Measurements from ENCODE around the gene TRIM51.
"Not testable (repeated sequence)": the region's sequence is repeated elsewhere in the genome, so short reads cannot be mapped to it uniquely, and the experiment has no call there.

Gene TRIM51, protein sequence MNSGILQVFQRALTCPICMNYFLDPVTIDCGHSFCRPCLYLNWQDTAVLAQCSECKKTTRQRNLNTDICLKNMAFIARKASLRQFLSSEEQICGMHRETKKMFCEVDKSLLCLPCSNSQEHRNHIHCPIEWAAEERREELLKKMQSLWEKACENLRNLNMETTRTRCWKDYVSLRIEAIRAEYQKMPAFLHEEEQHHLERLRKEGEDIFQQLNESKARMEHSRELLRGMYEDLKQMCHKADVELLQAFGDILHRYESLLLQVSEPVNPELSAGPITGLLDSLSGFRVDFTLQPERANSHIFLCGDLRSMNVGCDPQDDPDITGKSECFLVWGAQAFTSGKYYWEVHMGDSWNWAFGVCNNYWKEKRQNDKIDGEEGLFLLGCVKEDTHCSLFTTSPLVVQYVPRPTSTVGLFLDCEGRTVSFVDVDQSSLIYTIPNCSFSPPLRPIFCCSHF

GRCh38 chr11:55882997-55883396, at the start of gene TRIM51:
Gene TRIM51 (plus strand): TSS chr11:55883297. CDS start chr11:55885429, 2,132 bp downstream.
- FAIRE-seq: not testable (repeated sequence)

GRCh38 chr11:55838452-55838851, 44.6 kb upstream of the TRIM51 start, which contains the start of gene OR5D16:
Gene OR5D16 (plus strand): TSS chr11:55838752. CDS start chr11:55838752, 0 bp downstream.
- FAIRE-seq: no peak

DNA sequence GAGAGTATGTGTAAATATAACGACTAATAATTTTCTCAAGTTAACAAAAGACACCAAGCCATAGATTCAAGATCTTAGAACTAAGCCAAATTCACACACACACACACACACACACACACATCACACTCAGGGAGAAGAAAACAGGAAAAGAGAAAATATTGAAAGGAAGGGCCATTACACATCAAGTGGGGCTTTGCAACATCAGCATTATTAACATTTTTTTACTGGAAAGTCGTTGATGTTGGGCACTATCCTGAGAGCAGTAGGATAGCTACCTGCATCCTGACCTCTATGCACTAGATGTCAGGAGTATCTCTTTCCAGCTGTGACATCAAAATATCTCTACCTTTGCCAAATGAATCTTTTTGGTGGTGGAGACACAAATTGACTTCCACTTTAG, 35.6 kb upstream of the TRIM51 start:
- no peak for FAIRE-seq

- no peak for FAIRE-seq
Measured at GRCh38 chr11:55849037-55849436, 34.1 kb upstream of the TRIM51 start.

DNA sequence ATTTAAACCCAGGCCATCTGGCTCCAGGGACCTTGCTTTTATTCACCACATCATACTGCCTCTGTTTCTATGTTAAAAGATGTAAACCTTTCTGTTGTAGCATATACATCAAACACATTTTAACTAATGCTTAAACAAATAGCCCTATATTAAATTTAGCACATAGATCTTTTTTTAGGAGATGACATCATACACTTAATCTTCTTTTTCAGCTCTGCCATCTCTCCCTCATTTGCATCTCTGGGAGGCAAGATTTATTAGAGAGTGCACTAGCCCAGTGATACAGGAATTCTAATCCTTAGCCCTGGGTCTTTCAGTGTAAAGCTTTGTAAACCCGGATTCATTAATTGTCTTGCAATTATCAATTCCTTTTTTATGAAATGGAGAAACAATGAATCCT, 31.0 kb upstream of the TRIM51 start:
- FAIRE-seq: no peak

DNA sequence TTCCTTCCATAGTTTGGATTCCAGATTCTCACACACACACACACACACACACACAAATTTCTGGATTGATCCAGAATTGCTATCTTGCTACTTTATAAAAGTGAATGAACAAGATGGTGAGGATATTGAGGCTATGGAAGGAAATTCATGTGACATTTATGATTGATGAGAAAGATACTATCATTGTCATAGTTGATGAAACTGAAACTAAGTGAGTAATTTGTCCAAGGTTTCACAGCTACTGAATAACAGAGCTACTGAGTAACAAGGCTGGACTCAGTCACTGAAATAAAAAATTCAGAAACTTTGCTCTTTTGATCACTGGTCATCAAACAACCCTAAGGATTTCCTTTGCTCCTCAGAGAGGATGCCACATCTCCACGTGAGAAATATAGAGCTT, 28.4 kb upstream of the TRIM51 start:
- no peak for FAIRE-seq

GRCh38 chr11:55867354-55867753, 15.7 kb upstream of the TRIM51 start:
- FAIRE-seq: not testable (repeated sequence)

DNA sequence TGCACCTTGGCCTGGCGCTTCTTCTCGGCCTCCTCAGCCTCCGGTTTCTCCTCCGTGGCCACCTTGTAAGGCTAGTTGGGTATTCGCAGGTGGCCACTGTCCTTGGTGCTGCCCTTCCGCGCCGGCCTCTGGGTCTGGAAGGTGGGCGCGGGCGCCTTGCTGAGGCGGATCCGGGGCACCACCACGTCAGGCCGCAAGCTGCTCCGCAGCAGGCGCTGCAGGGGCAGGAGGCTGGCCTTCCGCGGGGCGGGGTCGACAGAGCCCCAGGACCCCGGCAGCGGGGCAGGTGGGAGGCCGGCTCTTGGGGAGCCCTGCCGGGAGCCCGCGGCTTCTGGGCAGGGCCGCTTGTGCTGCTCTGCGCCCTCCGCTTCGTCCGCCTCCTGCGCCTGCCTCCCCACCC, 10.4 kb upstream of the TRIM51 start:
- FAIRE-seq: not testable (repeated sequence)

GRCh38 chr11:55873146-55873545, 10.0 kb upstream of the TRIM51 start:
- not testable (repeated sequence) for FAIRE-seq

GRCh38 chr11:55884995-55885394, 1.9 kb downstream of the TRIM51 start:
- FAIRE-seq: not testable (repeated sequence)

GRCh38 chr11:55885481-55885880, 2.4 kb downstream of the TRIM51 start:
- FAIRE-seq: not testable (repeated sequence)

GRCh38 chr11:55895216-55895615, 12.1 kb downstream of the TRIM51 start:
- FAIRE-seq: no peak

GRCh38 chr11:55902308-55902707, 19.2 kb downstream of the TRIM51 start:
- no peak for FAIRE-seq

DNA sequence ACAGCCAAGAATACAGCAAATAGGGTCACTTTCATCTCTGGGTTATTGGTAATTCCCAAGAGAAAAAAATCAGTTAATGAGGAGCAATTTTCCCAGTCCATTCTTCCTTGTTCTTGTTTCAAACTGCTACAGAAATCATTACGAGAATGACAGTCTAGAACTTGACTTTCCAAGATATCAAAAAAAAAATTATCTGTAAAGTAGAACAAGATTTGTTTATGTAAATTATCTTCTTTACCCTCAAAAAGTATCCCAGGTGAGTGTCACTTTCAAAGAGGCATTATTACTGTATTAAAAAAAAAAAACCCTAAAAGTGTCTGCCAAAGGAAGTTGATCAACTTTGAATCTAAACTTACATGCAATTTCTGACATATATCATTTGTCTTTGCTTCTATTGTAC, 31.4 kb downstream of the TRIM51 start, which contains the start of gene OR5W2:
Gene OR5W2, minus strand, starts transcription at position 101 of the 400 bp plus-strand sequence. Its CDS starts 0 bp downstream, at position 101.
- no peak for FAIRE-seq

DNA sequence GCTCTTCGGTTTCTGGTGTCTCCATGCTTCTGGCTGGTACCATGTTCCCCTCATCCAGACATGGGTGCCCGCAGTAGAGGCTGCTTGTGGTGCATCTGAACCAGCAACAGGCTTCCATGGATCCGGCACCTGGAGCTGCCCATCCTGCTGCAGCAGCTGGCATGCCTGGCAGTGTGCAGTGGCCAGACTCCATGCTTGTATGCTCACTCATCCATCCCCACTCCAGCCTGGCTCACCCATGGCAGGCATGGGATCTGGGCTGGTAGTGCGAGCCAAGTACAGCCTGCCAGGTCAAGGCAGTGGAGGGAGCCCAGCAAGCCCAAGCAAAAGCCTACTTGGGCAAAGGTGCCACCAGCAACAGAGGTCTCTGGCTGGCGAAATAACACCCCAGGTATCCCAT, 37.4 kb downstream of the TRIM51 start:
- FAIRE-seq: no peak

- FAIRE-seq: no peak
Measured at GRCh38 chr11:55936300-55936699, 53.2 kb downstream of the TRIM51 start, which contains the start of gene OR5I1. Gene OR5I1 (minus strand): TSS chr11:55936400. CDS start chr11:55936400, 0 bp downstream.
